ENCODE results near the gene SMURF1.

Gene SMURF1

GRCh38 chr7:99123571-99124033 is 20.3 kb downstream of the SMURF1 start:
- no peaks in the 10 kb centered on the region for H3K9me3 Mint-ChIP-seq
- DNase-seq (no peak), ATAC-seq (replicated peaks) (no peak)
- no peaks in the 10 kb centered on the region for H3K27me3 Mint-ChIP-seq
- no peak overlapping the region for H3K27ac Mint-ChIP-seq
- H3K4me1 Mint-ChIP-seq (ENCODE audit: low read depth in 2 of 2) = peaks cover 29 to 37% of the 10 kb centered on the region in 2 donors
- H3K36me3 Mint-ChIP-seq (ENCODE audit: insufficient read depth) = peaks cover 8% of the 10 kb centered on the region
- no peak overlapping the region for H3K4me3 Mint-ChIP-seq

GRCh38 chr7:99122762-99123161 is 21.1 kb downstream of the SMURF1 start:
- Mint-ChIP-seq H3K4me1 (ENCODE audit: low read depth in 2 of 2) (peaks cover 34 to 42% of the 10 kb centered on the region in 2 donors), H3K27ac (no peak overlapping the region), H3K4me3 (no peak overlapping the region), H3K36me3 (ENCODE audit: insufficient read depth) (peaks cover 8% of the 10 kb centered on the region), H3K9me3 (no peaks in the 10 kb centered on the region), H3K27me3 (no peaks in the 10 kb centered on the region)
- no peak for DNase-seq
- ATAC-seq (replicated peaks) = no peak

GRCh38 chr7:99121496-99122021 is 22.3 kb downstream of the SMURF1 start:
- Mint-ChIP-seq H3K9me3 (no peaks in the 10 kb centered on the region), H3K36me3 (ENCODE audit: insufficient read depth) (peaks cover 10% of the 10 kb centered on the region), H3K4me3 (no peak overlapping the region), H3K4me1 (ENCODE audit: low read depth in 2 of 2) (peaks cover 29 to 36% of the 10 kb centered on the region in 2 donors), H3K27ac (no peak overlapping the region), H3K27me3 (no peaks in the 10 kb centered on the region)
- DNase-seq (no peak), ATAC-seq (replicated peaks) (no peak)

- ATAC-seq (replicated peaks) (no peak), DNase-seq (no peak)
- Mint-ChIP-seq H3K36me3 (ENCODE audit: insufficient read depth) (peaks cover 10% of the 10 kb centered on the region), H3K9me3 (no peaks in the 10 kb centered on the region), H3K27me3 (no peaks in the 10 kb centered on the region), H3K4me3 (no peak overlapping the region), H3K4me1 (ENCODE audit: low read depth in 2 of 2) (peaks cover 30 to 42% of the 10 kb centered on the region in 2 donors), H3K27ac (no peak overlapping the region)
These were observed 23.0 kb downstream of the SMURF1 start for GRCh38 chr7:99120916-99121315.

- H3K4me3 Mint-ChIP-seq = no peak overlapping the region
- peaks cover 26 to 38% of the 10 kb centered on the region in 2 donors for H3K4me1 Mint-ChIP-seq (ENCODE audit: low read depth in 2 of 2)
- DNase-seq = no peak
- no peak for ATAC-seq (replicated peaks)
- no peaks in the 10 kb centered on the region for H3K9me3 Mint-ChIP-seq
- H3K27me3 Mint-ChIP-seq = no peaks in the 10 kb centered on the region
- H3K27ac Mint-ChIP-seq = no peak overlapping the region
- H3K36me3 Mint-ChIP-seq (ENCODE audit: insufficient read depth) = peaks cover 10% of the 10 kb centered on the region
These were observed 23.4 kb downstream of the SMURF1 start for GRCh38 chr7:99120501-99120900.

GRCh38 chr7:99118077-99118476 is 25.8 kb downstream of the SMURF1 start:
- no peak overlapping the region for H3K27ac Mint-ChIP-seq
- no peaks in the 10 kb centered on the region for H3K27me3 Mint-ChIP-seq
- H3K36me3 Mint-ChIP-seq (ENCODE audit: insufficient read depth) = peaks cover 13% of the 10 kb centered on the region
- no peak overlapping the region for H3K4me3 Mint-ChIP-seq
- DNase-seq = no peak
- H3K9me3 Mint-ChIP-seq = no peaks in the 10 kb centered on the region
- no peak for ATAC-seq (replicated peaks)
- peaks cover 21 to 41% of the 10 kb centered on the region in 2 donors for H3K4me1 Mint-ChIP-seq (ENCODE audit: low read depth in 2 of 2)

GRCh38 chr7:99116144-99116543 is 27.8 kb downstream of the SMURF1 start:
- DNase-seq (no peak), ATAC-seq (replicated peaks) (no peak)
- Mint-ChIP-seq H3K4me3 (no peak overlapping the region), H3K27ac (peak overlapping the region in 1 of 2 donors; percentile 32), H3K9me3 (no peaks in the 10 kb centered on the region), H3K4me1 (ENCODE audit: low read depth in 2 of 2) (peaks cover 30 to 52% of the 10 kb centered on the region in 2 donors), H3K36me3 (ENCODE audit: insufficient read depth) (peaks cover 13% of the 10 kb centered on the region), H3K27me3 (no peaks in the 10 kb centered on the region)

- H3K36me3 Mint-ChIP-seq (ENCODE audit: insufficient read depth) = peaks cover 10% of the 10 kb centered on the region
- H3K27ac Mint-ChIP-seq = peak overlapping the region in 1 of 2 donors; percentile 30
- no peak overlapping the region for H3K4me3 Mint-ChIP-seq
- no peaks in the 10 kb centered on the region for H3K27me3 Mint-ChIP-seq
- peaks cover 34 to 52% of the 10 kb centered on the region in 2 donors for H3K4me1 Mint-ChIP-seq (ENCODE audit: low read depth in 2 of 2)
- no peaks in the 10 kb centered on the region for H3K9me3 Mint-ChIP-seq
- DNase-seq = no peak
- ATAC-seq (replicated peaks) = no peak
These were observed 28.5 kb downstream of the SMURF1 start for GRCh38 chr7:99115379-99115778.

GRCh38 chr7:99112979-99113378 is 30.9 kb downstream of the SMURF1 start:
- H3K36me3 Mint-ChIP-seq (ENCODE audit: insufficient read depth) = peaks cover 5% of the 10 kb centered on the region
- H3K9me3 Mint-ChIP-seq = no peaks in the 10 kb centered on the region
- DNase-seq = no peak
- H3K4me1 Mint-ChIP-seq (ENCODE audit: low read depth in 2 of 2) = peaks cover 32 to 55% of the 10 kb centered on the region in 2 donors
- no peaks in the 10 kb centered on the region for H3K27me3 Mint-ChIP-seq
- H3K27ac Mint-ChIP-seq = no peak overlapping the region
- no peak overlapping the region for H3K4me3 Mint-ChIP-seq
- ATAC-seq (replicated peaks) = no peak

GRCh38 chr7:99112097-99112496 is 31.8 kb downstream of the SMURF1 start:
- H3K36me3 Mint-ChIP-seq (ENCODE audit: insufficient read depth) = peaks cover 3% of the 10 kb centered on the region
- peaks cover 39 to 60% of the 10 kb centered on the region in 2 donors for H3K4me1 Mint-ChIP-seq (ENCODE audit: low read depth in 2 of 2)
- H3K27me3 Mint-ChIP-seq = no peaks in the 10 kb centered on the region
- no peak overlapping the region for H3K4me3 Mint-ChIP-seq
- H3K9me3 Mint-ChIP-seq = no peaks in the 10 kb centered on the region
- DNase-seq (no peak), ATAC-seq (replicated peaks) (peak; percentile 17)
- no peak overlapping the region for H3K27ac Mint-ChIP-seq

- H3K27ac Mint-ChIP-seq = no peak overlapping the region
- H3K9me3 Mint-ChIP-seq = no peaks in the 10 kb centered on the region
- no peak overlapping the region for H3K4me3 Mint-ChIP-seq
- DNase-seq (no peak), ATAC-seq (replicated peaks) (no peak)
- H3K36me3 Mint-ChIP-seq (ENCODE audit: insufficient read depth) = peaks cover 3% of the 10 kb centered on the region
- H3K4me1 Mint-ChIP-seq (ENCODE audit: low read depth in 2 of 2) = peaks cover 38 to 56% of the 10 kb centered on the region in 2 donors
- H3K27me3 Mint-ChIP-seq = no peaks in the 10 kb centered on the region
These were observed 32.3 kb downstream of the SMURF1 start for GRCh38 chr7:99111591-99111990.

GRCh38 chr7:99109108-99110051 is 34.5 kb downstream of the SMURF1 start:
- H3K27ac Mint-ChIP-seq = peak overlapping the region; percentile 59 to 80
- H3K4me1 Mint-ChIP-seq (ENCODE audit: low read depth in 2 of 2) = peaks cover 44 to 56% of the 10 kb centered on the region in 2 donors
- H3K36me3 Mint-ChIP-seq (ENCODE audit: insufficient read depth) = peaks cover 3% of the 10 kb centered on the region
- ATAC-seq (replicated peaks) = peak; percentile 56
- no peak for DNase-seq
- H3K9me3 Mint-ChIP-seq = no peaks in the 10 kb centered on the region
- peak overlapping the region in 1 of 2 donors; percentile 13 for H3K4me3 Mint-ChIP-seq
- no peaks in the 10 kb centered on the region for H3K27me3 Mint-ChIP-seq

GRCh38 chr7:99108613-99109012 is 35.3 kb downstream of the SMURF1 start:
- no peaks in the 10 kb centered on the region for H3K27me3 Mint-ChIP-seq
- no peak overlapping the region for H3K27ac Mint-ChIP-seq
- ATAC-seq (replicated peaks) = no peak
- DNase-seq = no peak
- H3K4me1 Mint-ChIP-seq (ENCODE audit: low read depth in 2 of 2) = peaks cover 46 to 61% of the 10 kb centered on the region in 2 donors
- peaks cover 8% of the 10 kb centered on the region for H3K36me3 Mint-ChIP-seq (ENCODE audit: insufficient read depth)
- H3K4me3 Mint-ChIP-seq = no peak overlapping the region
- H3K9me3 Mint-ChIP-seq = no peaks in the 10 kb centered on the region

GRCh38 chr7:99106821-99107241 is 37.1 kb downstream of the SMURF1 start:
- ATAC-seq (replicated peaks) (no peak), DNase-seq (no peak)
- H3K36me3 Mint-ChIP-seq (ENCODE audit: insufficient read depth) = peaks cover 5% of the 10 kb centered on the region
- no peaks in the 10 kb centered on the region for H3K27me3 Mint-ChIP-seq
- H3K4me3 Mint-ChIP-seq = no peak overlapping the region
- no peaks in the 10 kb centered on the region for H3K9me3 Mint-ChIP-seq
- no peak overlapping the region for H3K27ac Mint-ChIP-seq
- peaks cover 45 to 53% of the 10 kb centered on the region in 2 donors for H3K4me1 Mint-ChIP-seq (ENCODE audit: low read depth in 2 of 2)
